K562 (cell line): ENCODE data around the gene CACNA1S. TPM values are rescaled to one million over a fixed set of nuclear protein-coding genes. Genes with fewer than 3 reads are reported as not detected.
A peak's percentile ranks its signal among the peaks of the same experiment; 100 is the strongest.

Experiments
- CBFA2T3 ChIP-seq: fragments of 450-650 bp; IDR thresholded peaks from 2 replicates; pipeline ENCODE4 v1.6.1; 2017
- DPF2 ChIP-seq: fragments of 450-650 bp; IDR thresholded peaks from 2 replicates; pipeline ENCODE4 v1.6.1; 2016
- FOSL1 ChIP-seq: fragments of 200-800 bp; sonication (Bioruptor generic); conservative IDR thresholded peaks from 2 replicates; pipeline ENCODE4 v1.6.1; 2016; ENCODE audit warnings: missing genetic modification characterization, missing compliant biosample characterization
- FOXJ3 ChIP-seq: sonication (generic); formaldehyde crosslinking; IDR thresholded peaks from 2 replicates; pipeline ENCODE4 v1.4.0; 2020; ENCODE audit warnings: mild to moderate bottlenecking, missing genetic modification reagents
- HDAC6 ChIP-seq: IDR thresholded peaks from 2 replicates; pipeline ENCODE4 v1.6.1; 2012; ENCODE audit warnings: low read depth, mild to moderate bottlenecking, control low read depth, inconsistent platforms, low read length, moderate library complexity
- KAT2B ChIP-seq: IDR thresholded peaks from one replicate; pipeline ENCODE4 v1.6.1; 2012; ENCODE audit warnings: low read depth, mild to moderate bottlenecking, control low read depth, inconsistent platforms, low read length, moderate library complexity
- SRSF7 ChIP-seq: fragments of 200-400 bp; formaldehyde crosslinking; optimal IDR thresholded peaks from 2 replicates; pipeline ENCODE3; 2017; ENCODE audit warnings: mild to moderate bottlenecking, low read depth, low read length
- SUPT5H ChIP-seq: fragments of 450-650 bp; IDR thresholded peaks from 2 replicates; pipeline ENCODE4 v1.6.1; 2016
- THRAP3 ChIP-seq: fragments of 450-650 bp; IDR thresholded peaks from 2 replicates; pipeline ENCODE4 v1.6.1; 2016; ENCODE audit warnings: mild to moderate bottlenecking, inconsistent platforms, borderline replicate concordance
- XRCC4 ChIP-seq: IDR thresholded peaks from one replicate; pipeline ENCODE4 v1.6.1; 2011; ENCODE audit not compliant: insufficient read depth, insufficient read length; ENCODE audit errors: extremely low read depth
- ZNF282 ChIP-seq: sonication (generic); formaldehyde crosslinking; IDR thresholded peaks from 2 replicates; pipeline ENCODE4 v1.8.1; 2023; ENCODE audit warnings: missing genetic modification reagents
- ZNF324 ChIP-seq: fragments of 250-450 bp; sonication (Bioruptor Pico); IDR thresholded peaks from 2 replicates; pipeline ENCODE4 v1.4.0; 2020; ENCODE audit warnings: mild to moderate bottlenecking
- polyA plus RNA-seq, 8 experiments: library from polyadenylated mRNA; depleted of rRNA in 4 of 8; stranded (reverse) in 5 of 8; unstranded in 3 of 8; fragments of >200 nt; fragmentation: Nextera tagmentation in 2 of 8; fragmentation: Illumina TruSeq in 1 of 8; extraction: Ambion mirVana in 2 of 8; extraction: Trizol in 1 of 8; gene quantifications; 2 replicates each; pipeline versions ENCODE4 v1.2.1 to v1.2.3, GENCODE V29; 2011 to 2014; ENCODE audit warnings: inconsistent platforms in 1 of 8, missing spikeins in 1 of 8
- total RNA-seq, 7 experiments: library from RNA; depleted of rRNA in 6 of 7; stranded (reverse); fragments of >200 nt in 6 of 7; fragmentation: Illumina TruSeq in 2 of 7; extraction: Trizol in 2 of 7; gene quantifications; 2 replicates each; pipeline versions ENCODE4 v1.2.1 to v1.2.3, GENCODE V29; 2011 to 2021; ENCODE audit warnings: low replicate concordance in 1 of 7
- TF ChIP-seq, protein P1 (sequence below): fragments of 450-650 bp; IDR thresholded peaks from 2 replicates; pipeline ENCODE4 v1.6.1; 2017; ENCODE audit warnings: antibody characterized with exemption, mild to moderate bottlenecking
- TF ChIP-seq, protein P2 (sequence below): fragments of 450-650 bp; IDR thresholded peaks from 2 replicates; pipeline ENCODE4 v1.6.1; 2016; ENCODE audit warnings: antibody characterized with exemption
- TF ChIP-seq, protein P3 (sequence below): sonication (generic); formaldehyde crosslinking; IDR thresholded peaks from 2 replicates; pipeline ENCODE4 v1.8.1; 2023; ENCODE audit warnings: missing genetic modification reagents, mild to moderate bottlenecking, borderline replicate concordance
- TF ChIP-seq, protein P4 (sequence below): fragments of 250-450 bp; sonication (Bioruptor Pico); IDR thresholded peaks from 2 replicates; pipeline ENCODE4 v1.4.0; 2020; ENCODE audit warnings: mild to moderate bottlenecking
- TF ChIP-seq, protein P5 (sequence below): fragments of 250-450 bp; sonication (Bioruptor Pico); IDR thresholded peaks from 2 replicates; pipeline ENCODE4 v1.8.0; 2022; ENCODE audit warnings: moderate library complexity, mild to moderate bottlenecking, inconsistent platforms

Gene CACNA1S
- total and polyA plus RNA-seq, 9 of the 15 experiments (the other 6 are each of a cell fraction or from before 2014, with no cell fraction given): not detected

DNA sequence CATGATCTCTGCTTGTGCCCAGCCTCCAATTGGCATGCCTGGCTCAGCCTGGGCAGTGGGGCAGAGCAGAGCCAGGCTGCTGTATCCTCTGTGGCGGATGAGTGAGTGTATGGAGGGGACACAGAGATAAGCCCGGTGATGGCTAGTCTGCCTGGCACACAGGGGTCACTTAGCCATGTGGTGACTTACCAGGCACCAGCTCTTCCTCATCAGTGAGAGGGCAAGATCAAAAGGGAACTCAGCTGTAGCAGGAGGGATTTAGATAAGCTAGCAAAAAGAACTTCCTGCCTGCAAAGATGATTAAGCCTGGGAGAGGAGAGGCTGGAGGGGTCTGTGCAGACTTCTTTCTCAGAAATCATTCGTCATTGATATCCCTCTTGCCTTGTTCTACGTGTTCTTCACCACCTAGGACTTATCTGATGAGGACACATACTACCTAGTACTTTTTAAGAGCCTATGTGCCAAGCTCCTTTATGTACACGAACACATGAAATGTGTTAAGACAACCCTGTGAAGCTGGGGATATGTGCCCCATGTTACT is 96.6 kb downstream of the CACNA1S start (continued):
- TF ChIP-seq, protein P1, sequence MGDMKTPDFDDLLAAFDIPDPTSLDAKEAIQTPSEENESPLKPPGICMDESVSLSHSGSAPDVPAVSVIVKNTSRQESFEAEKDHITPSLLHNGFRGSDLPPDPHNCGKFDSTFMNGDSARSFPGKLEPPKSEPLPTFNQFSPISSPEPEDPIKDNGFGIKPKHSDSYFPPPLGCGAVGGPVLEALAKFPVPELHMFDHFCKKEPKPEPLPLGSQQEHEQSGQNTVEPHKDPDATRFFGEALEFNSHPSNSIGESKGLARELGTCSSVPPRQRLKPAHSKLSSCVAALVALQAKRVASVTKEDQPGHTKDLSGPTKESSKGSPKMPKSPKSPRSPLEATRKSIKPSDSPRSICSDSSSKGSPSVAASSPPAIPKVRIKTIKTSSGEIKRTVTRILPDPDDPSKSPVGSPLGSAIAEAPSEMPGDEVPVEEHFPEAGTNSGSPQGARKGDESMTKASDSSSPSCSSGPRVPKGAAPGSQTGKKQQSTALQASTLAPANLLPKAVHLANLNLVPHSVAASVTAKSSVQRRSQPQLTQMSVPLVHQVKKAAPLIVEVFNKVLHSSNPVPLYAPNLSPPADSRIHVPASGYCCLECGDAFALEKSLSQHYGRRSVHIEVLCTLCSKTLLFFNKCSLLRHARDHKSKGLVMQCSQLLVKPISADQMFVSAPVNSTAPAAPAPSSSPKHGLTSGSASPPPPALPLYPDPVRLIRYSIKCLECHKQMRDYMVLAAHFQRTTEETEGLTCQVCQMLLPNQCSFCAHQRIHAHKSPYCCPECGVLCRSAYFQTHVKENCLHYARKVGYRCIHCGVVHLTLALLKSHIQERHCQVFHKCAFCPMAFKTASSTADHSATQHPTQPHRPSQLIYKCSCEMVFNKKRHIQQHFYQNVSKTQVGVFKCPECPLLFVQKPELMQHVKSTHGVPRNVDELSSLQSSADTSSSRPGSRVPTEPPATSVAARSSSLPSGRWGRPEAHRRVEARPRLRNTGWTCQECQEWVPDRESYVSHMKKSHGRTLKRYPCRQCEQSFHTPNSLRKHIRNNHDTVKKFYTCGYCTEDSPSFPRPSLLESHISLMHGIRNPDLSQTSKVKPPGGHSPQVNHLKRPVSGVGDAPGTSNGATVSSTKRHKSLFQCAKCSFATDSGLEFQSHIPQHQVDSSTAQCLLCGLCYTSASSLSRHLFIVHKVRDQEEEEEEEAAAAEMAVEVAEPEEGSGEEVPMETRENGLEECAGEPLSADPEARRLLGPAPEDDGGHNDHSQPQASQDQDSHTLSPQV: peak; percentile 51
- no peak for TF ChIP-seq SUPT5H
- TF ChIP-seq, protein P2, sequence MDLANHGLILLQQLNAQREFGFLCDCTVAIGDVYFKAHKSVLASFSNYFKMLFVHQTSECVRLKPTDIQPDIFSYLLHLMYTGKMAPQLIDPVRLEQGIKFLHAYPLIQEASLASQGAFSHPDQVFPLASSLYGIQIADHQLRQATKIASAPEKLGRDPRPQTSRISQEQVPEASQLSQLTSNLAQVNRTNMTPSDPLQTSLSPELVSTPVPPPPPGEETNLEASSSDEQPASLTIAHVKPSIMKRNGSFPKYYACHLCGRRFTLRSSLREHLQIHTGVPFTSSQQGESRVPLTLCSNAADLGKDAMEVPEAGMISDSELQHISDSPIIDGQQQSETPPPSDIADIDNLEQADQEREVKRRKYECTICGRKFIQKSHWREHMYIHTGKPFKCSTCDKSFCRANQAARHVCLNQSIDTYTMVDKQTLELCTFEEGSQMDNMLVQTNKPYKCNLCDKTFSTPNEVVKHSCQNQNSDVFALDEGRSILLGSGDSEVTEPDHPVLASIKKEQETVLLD: peak; percentile 81
- TF ChIP-seq XRCC4: no peak
- TF ChIP-seq, protein P3, sequence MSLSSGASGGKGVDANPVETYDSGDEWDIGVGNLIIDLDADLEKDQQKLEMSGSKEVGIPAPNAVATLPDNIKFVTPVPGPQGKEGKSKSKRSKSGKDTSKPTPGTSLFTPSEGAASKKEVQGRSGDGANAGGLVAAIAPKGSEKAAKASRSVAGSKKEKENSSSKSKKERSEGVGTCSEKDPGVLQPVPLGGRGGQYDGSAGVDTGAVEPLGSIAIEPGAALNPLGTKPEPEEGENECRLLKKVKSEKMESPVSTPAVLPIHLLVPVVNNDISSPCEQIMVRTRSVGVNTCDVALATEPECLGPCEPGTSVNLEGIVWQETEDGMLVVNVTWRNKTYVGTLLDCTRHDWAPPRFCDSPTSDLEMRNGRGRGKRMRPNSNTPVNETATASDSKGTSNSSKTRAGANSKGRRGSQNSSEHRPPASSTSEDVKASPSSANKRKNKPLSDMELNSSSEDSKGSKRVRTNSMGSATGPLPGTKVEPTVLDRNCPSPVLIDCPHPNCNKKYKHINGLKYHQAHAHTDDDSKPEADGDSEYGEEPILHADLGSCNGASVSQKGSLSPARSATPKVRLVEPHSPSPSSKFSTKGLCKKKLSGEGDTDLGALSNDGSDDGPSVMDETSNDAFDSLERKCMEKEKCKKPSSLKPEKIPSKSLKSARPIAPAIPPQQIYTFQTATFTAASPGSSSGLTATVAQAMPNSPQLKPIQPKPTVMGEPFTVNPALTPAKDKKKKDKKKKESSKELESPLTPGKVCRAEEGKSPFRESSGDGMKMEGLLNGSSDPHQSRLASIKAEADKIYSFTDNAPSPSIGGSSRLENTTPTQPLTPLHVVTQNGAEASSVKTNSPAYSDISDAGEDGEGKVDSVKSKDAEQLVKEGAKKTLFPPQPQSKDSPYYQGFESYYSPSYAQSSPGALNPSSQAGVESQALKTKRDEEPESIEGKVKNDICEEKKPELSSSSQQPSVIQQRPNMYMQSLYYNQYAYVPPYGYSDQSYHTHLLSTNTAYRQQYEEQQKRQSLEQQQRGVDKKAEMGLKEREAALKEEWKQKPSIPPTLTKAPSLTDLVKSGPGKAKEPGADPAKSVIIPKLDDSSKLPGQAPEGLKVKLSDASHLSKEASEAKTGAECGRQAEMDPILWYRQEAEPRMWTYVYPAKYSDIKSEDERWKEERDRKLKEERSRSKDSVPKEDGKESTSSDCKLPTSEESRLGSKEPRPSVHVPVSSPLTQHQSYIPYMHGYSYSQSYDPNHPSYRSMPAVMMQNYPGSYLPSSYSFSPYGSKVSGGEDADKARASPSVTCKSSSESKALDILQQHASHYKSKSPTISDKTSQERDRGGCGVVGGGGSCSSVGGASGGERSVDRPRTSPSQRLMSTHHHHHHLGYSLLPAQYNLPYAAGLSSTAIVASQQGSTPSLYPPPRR (CRISPR knock-in tag): no peak
- TF ChIP-seq THRAP3: no peak
- TF ChIP-seq KAT2B: no peak
- no peak for TF ChIP-seq FOXJ3
- no peak for TF ChIP-seq ZNF282
- no peak for TF ChIP-seq ZNF324 (CRISPR knock-in tag)
- no peak for TF ChIP-seq SRSF7
- TF ChIP-seq, protein P4, sequence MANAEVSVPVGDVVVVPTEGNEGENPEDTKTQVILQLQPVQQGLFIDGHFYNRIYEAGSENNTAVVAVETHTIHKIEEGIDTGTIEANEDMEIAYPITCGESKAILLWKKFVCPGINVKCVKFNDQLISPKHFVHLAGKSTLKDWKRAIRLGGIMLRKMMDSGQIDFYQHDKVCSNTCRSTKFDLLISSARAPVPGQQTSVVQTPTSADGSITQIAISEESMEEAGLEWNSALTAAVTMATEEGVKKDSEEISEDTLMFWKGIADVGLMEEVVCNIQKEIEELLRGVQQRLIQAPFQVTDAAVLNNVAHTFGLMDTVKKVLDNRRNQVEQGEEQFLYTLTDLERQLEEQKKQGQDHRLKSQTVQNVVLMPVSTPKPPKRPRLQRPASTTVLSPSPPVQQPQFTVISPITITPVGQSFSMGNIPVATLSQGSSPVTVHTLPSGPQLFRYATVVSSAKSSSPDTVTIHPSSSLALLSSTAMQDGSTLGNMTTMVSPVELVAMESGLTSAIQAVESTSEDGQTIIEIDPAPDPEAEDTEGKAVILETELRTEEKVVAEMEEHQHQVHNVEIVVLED (CRISPR knock-in tag): no peak
- no peak for TF ChIP-seq HDAC6
- TF ChIP-seq, protein P5, sequence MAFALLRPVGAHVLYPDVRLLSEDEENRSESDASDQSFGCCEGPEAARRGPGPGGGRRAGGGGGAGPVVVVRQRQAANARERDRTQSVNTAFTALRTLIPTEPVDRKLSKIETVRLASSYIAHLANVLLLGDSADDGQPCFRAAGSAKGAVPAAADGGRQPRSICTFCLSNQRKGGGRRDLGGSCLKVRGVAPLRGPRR (CRISPR knock-in tag): no peak
- TF ChIP-seq DPF2: peak; percentile 87
- TF ChIP-seq CBFA2T3: peak; percentile 86
- peak; percentile 28; the same call in 1 of the 2 replicates for TF ChIP-seq FOSL1 (tag)
